H1 (cell line): ENCODE measurements around the gene CBL. TPM values are rescaled to one million over a fixed set of nuclear protein-coding genes. Genes with fewer than 3 reads are reported as not detected.

ENCODE experiments used
- BRCA1 ChIP-seq: IDR thresholded peaks from 2 replicates; pipeline ENCODE4 v1.6.1; 2012; ENCODE audit warnings: low read depth, low read length, improper control_type of control experiment
- CBX8 ChIP-seq: fragments of 300-800, 300-1000 bp; sonication (generic); IDR thresholded peaks from 2 replicates; pipeline ENCODE4 v1.7.1; 2016; ENCODE audit warnings: low read depth, low read length, borderline replicate concordance
- EGR1 ChIP-seq: IDR thresholded peaks from 2 replicates; pipeline ENCODE4 v1.6.1; 2011; ENCODE audit warnings: low read depth, low read length, borderline replicate concordance
- EP300 ChIP-seq, 2 experiments: IDR thresholded peaks; 1 replicate in 1 of 2; 2 replicates in 1 of 2; pipeline ENCODE4 v1.6.1; 2011 to 2012; ENCODE audit warnings: low read depth in 2 of 2, low read length in 2 of 2, mild to moderate bottlenecking in 2 of 2, borderline replicate concordance in 1 of 2, inconsistent platforms in 1 of 2, moderate library complexity in 1 of 2
- FOSL1 ChIP-seq: IDR thresholded peaks from 2 replicates; pipeline ENCODE4 v1.6.1; 2011; ENCODE audit warnings: mild to moderate bottlenecking, low read depth, low read length, moderate library complexity; ENCODE audit not compliant: insufficient read depth
- SIX5 ChIP-seq: IDR thresholded peaks from 2 replicates; pipeline ENCODE4 v1.6.1; 2011; ENCODE audit warnings: mild to moderate bottlenecking, low read depth, low read length
- SRF ChIP-seq: IDR thresholded peaks from 2 replicates; pipeline ENCODE4 v1.6.1; 2011; ENCODE audit warnings: mild to moderate bottlenecking, low read depth, low read length, moderate library complexity
- TAF1 ChIP-seq: IDR thresholded peaks from 2 replicates; pipeline ENCODE4 v1.6.1; 2011; ENCODE audit warnings: mild to moderate bottlenecking, low read depth, low read length
- TAF7 ChIP-seq: optimal IDR thresholded peaks from 2 replicates; pipeline ENCODE3; 2011; ENCODE audit warnings: low read depth, mild to moderate bottlenecking, inconsistent platforms, low read length, moderate library complexity, borderline replicate concordance
- polyA plus RNA-seq, 7 experiments: library from polyadenylated mRNA; depleted of rRNA in 3 of 7; stranded (reverse) in 5 of 7; unstranded in 2 of 7; fragments of >200 nt in 5 of 7; fragments of 200-250 nt in 2 of 7; gene quantifications; 1 replicate in 5 of 7; 2 replicates in 1 of 7; 4 replicates in 1 of 7; pipeline versions ENCODE4 v1.2.1 to v1.2.3, GENCODE V29; 2011 to 2013; ENCODE audit warnings: missing spikeins in 2 of 7, mixed read lengths in 2 of 7
- total RNA-seq: library from RNA; stranded (reverse); fragmentation: NEBNext Ultra II Directional; extraction: Animal tissue kit (Norgen Biotek cat#: 25700); gene quantifications from 2 replicates; pipeline ENCODE4 v1.2.1, GENCODE V29; 2021
- TF ChIP-seq, protein P1 (sequence below): fragments of 300-600 bp; sonication (generic); IDR thresholded peaks from 2 replicates; pipeline ENCODE4 v1.7.1; 2012; ENCODE audit warnings: low read length, moderate library complexity, mild to moderate bottlenecking, inconsistent platforms; ENCODE audit not compliant: insufficient replicate concordance

Gene CBL
- total and polyA plus RNA-seq, 2 of the 8 experiments (the other 6 are each of a cell fraction or from before 2014, with no cell fraction given), result 23.1 to 57.8 TPM

DNA sequence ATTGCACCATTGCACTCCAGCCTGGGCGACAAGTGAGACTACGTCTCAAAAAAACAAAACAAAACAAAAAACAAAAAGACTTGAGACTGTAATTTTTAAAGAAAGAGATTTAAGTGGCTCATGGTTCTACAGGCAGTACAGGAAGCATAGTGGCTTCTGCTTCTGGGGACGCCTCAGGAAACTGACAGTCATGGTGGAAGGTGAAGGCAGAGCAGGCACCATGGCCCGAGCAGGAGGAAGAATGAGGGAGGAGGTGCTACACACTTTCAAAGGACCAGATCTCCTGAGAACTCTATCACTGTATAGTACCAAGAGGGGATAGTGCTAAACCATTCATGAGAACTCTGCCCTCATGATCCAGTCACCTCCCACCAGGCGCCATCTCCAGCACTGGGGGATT lies 52.0 kb downstream of the CBL start (continued):
- TF ChIP-seq, protein P1, sequence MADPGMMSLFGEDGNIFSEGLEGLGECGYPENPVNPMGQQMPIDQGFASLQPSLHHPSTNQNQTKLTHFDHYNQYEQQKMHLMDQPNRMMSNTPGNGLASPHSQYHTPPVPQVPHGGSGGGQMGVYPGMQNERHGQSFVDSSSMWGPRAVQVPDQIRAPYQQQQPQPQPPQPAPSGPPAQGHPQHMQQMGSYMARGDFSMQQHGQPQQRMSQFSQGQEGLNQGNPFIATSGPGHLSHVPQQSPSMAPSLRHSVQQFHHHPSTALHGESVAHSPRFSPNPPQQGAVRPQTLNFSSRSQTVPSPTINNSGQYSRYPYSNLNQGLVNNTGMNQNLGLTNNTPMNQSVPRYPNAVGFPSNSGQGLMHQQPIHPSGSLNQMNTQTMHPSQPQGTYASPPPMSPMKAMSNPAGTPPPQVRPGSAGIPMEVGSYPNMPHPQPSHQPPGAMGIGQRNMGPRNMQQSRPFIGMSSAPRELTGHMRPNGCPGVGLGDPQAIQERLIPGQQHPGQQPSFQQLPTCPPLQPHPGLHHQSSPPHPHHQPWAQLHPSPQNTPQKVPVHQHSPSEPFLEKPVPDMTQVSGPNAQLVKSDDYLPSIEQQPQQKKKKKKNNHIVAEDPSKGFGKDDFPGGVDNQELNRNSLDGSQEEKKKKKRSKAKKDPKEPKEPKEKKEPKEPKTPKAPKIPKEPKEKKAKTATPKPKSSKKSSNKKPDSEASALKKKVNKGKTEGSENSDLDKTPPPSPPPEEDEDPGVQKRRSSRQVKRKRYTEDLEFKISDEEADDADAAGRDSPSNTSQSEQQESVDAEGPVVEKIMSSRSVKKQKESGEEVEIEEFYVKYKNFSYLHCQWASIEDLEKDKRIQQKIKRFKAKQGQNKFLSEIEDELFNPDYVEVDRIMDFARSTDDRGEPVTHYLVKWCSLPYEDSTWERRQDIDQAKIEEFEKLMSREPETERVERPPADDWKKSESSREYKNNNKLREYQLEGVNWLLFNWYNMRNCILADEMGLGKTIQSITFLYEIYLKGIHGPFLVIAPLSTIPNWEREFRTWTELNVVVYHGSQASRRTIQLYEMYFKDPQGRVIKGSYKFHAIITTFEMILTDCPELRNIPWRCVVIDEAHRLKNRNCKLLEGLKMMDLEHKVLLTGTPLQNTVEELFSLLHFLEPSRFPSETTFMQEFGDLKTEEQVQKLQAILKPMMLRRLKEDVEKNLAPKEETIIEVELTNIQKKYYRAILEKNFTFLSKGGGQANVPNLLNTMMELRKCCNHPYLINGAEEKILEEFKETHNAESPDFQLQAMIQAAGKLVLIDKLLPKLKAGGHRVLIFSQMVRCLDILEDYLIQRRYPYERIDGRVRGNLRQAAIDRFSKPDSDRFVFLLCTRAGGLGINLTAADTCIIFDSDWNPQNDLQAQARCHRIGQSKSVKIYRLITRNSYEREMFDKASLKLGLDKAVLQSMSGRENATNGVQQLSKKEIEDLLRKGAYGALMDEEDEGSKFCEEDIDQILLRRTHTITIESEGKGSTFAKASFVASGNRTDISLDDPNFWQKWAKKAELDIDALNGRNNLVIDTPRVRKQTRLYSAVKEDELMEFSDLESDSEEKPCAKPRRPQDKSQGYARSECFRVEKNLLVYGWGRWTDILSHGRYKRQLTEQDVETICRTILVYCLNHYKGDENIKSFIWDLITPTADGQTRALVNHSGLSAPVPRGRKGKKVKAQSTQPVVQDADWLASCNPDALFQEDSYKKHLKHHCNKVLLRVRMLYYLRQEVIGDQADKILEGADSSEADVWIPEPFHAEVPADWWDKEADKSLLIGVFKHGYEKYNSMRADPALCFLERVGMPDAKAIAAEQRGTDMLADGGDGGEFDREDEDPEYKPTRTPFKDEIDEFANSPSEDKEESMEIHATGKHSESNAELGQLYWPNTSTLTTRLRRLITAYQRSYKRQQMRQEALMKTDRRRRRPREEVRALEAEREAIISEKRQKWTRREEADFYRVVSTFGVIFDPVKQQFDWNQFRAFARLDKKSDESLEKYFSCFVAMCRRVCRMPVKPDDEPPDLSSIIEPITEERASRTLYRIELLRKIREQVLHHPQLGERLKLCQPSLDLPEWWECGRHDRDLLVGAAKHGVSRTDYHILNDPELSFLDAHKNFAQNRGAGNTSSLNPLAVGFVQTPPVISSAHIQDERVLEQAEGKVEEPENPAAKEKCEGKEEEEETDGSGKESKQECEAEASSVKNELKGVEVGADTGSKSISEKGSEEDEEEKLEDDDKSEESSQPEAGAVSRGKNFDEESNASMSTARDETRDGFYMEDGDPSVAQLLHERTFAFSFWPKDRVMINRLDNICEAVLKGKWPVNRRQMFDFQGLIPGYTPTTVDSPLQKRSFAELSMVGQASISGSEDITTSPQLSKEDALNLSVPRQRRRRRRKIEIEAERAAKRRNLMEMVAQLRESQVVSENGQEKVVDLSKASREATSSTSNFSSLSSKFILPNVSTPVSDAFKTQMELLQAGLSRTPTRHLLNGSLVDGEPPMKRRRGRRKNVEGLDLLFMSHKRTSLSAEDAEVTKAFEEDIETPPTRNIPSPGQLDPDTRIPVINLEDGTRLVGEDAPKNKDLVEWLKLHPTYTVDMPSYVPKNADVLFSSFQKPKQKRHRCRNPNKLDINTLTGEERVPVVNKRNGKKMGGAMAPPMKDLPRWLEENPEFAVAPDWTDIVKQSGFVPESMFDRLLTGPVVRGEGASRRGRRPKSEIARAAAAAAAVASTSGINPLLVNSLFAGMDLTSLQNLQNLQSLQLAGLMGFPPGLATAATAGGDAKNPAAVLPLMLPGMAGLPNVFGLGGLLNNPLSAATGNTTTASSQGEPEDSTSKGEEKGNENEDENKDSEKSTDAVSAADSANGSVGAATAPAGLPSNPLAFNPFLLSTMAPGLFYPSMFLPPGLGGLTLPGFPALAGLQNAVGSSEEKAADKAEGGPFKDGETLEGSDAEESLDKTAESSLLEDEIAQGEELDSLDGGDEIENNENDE, result no peak
- TF ChIP-seq BRCA1 (no peak), SIX5 (no peak), CBX8 (no peak), TAF1 (no peak), FOSL1 (no peak), EGR1 (no peak), TAF7 (no peak), SRF (no peak), EP300 (IDR thresholded peaks at IDR 0.05; ENCODE audit: borderline replicate concordance in 1 of 2, low read depth in 2 of 2, low read length in 2 of 2) (no peak)
- TF ChIP-seq, all 59 proteins: peak for 0
